ENCODE measurements around the gene CAMSAP3.

CAMSAP3 gene

DNA sequence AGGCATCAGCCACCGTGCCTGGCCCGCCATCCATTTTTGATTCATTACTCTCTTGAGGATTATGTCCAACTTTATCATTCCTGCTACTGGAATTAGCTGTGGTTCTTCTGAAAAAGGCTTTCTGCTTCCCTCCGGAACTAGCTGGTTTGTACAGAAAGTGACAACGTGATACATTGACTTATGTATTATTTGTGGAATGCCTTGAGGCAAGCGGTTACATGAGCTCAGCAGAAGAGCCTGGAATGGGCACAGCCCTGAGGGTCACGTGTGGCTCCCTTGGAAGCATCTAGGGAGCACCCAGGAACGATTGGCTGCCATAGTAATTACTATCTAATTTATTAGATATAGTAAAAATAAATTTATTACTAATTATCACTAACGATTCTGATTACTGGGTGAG is 58.7 kb downstream of the CAMSAP3 start:
- Histone ChIP-seq H3K36me3 (replicated peaks; ENCODE audit: insufficient read depth, low read length) (no peaks in the 10 kb centered on the region), H3K27me3 (replicated peaks; ENCODE audit: insufficient read depth, low read length) (peaks cover 61% of the 10 kb centered on the region), H3K9me2 (replicated peaks; ENCODE audit: insufficient read depth, low read length) (no peaks in the 10 kb centered on the region), H3K4me2 (ENCODE audit: low read depth, low read length) (no peak overlapping the region), H3F3A (ENCODE audit: insufficient read depth, low read length) (no peaks in the 10 kb centered on the region), H3K27ac (ENCODE audit: low read length) (no peak overlapping the region), H2AFZ (ENCODE audit: low read length) (no peak overlapping the region), H3K4me3 (ENCODE audit: low read length) (no peak overlapping the region), H3K9me3 (replicated peaks; ENCODE audit: insufficient read depth, low read length) (no peaks in the 10 kb centered on the region), H3K79me2 (ENCODE audit: low read length) (no peaks in the 10 kb centered on the region), H3K9ac (ENCODE audit: low read length) (no peak overlapping the region), H3K4me1 (ENCODE audit: low read length) (no peaks in the 10 kb centered on the region), H4K20me1 (ENCODE audit: insufficient read depth, low read length) (no peaks in the 10 kb centered on the region)
- DNase-seq: no peak
- no peak for TF ChIP-seq EZH2phosphoT487 (IDR thresholded peaks at IDR 0.05; ENCODE audit: low read length)
- TF ChIP-seq, protein P1, sequence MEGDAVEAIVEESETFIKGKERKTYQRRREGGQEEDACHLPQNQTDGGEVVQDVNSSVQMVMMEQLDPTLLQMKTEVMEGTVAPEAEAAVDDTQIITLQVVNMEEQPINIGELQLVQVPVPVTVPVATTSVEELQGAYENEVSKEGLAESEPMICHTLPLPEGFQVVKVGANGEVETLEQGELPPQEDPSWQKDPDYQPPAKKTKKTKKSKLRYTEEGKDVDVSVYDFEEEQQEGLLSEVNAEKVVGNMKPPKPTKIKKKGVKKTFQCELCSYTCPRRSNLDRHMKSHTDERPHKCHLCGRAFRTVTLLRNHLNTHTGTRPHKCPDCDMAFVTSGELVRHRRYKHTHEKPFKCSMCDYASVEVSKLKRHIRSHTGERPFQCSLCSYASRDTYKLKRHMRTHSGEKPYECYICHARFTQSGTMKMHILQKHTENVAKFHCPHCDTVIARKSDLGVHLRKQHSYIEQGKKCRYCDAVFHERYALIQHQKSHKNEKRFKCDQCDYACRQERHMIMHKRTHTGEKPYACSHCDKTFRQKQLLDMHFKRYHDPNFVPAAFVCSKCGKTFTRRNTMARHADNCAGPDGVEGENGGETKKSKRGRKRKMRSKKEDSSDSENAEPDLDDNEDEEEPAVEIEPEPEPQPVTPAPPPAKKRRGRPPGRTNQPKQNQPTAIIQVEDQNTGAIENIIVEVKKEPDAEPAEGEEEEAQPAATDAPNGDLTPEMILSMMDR (IDR thresholded peaks at IDR 0.05; ENCODE audit: low read length): no peak
- no peak for TF ChIP-seq EZH2 (optimal IDR thresholded peaks at IDR 0.05; ENCODE audit: low read depth, low read length)

DNA sequence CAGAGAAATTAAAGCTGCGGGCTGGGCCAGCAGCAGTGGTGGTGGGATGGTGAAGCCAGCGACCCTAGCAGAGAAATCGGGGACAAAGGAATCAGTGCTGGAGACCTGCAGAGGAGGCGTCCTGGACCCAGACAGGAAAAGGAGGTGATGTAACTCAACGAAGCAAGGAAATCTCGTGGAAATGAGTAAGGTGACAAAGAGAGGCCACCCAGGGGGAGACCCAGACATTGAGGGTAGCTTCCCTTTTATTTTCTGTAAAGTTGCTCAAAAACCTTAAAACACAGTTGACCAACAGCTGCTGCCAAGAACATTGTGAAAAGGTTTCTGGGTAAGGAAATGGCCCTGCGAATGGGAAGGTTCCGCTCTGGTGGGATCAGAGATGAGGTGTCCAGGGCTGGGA is 59.9 kb downstream of the CAMSAP3 start:
- TF ChIP-seq EZH2 (optimal IDR thresholded peaks at IDR 0.05; ENCODE audit: low read depth, low read length): no peak
- TF ChIP-seq, protein P1 (IDR thresholded peaks at IDR 0.05; ENCODE audit: low read length): no peak
- no peak for TF ChIP-seq EZH2phosphoT487 (IDR thresholded peaks at IDR 0.05; ENCODE audit: low read length)
- Histone ChIP-seq H4K20me1 (ENCODE audit: insufficient read depth, low read length) (no peaks in the 10 kb centered on the region), H3K4me1 (ENCODE audit: low read length) (no peaks in the 10 kb centered on the region), H3K9me3 (replicated peaks; ENCODE audit: insufficient read depth, low read length) (no peaks in the 10 kb centered on the region), H3K4me3 (ENCODE audit: low read length) (no peak overlapping the region), H3F3A (ENCODE audit: insufficient read depth, low read length) (no peaks in the 10 kb centered on the region), H3K9ac (ENCODE audit: low read length) (no peak overlapping the region), H3K9me2 (replicated peaks; ENCODE audit: insufficient read depth, low read length) (no peaks in the 10 kb centered on the region), H3K27ac (ENCODE audit: low read length) (no peak overlapping the region), H3K4me2 (ENCODE audit: low read depth, low read length) (no peak overlapping the region), H3K79me2 (ENCODE audit: low read length) (no peaks in the 10 kb centered on the region), H2AFZ (ENCODE audit: low read length) (no peak overlapping the region), H3K36me3 (replicated peaks; ENCODE audit: insufficient read depth, low read length) (no peaks in the 10 kb centered on the region), H3K27me3 (replicated peaks; ENCODE audit: insufficient read depth, low read length) (peaks cover 59% of the 10 kb centered on the region)
- no peak for DNase-seq

DNA sequence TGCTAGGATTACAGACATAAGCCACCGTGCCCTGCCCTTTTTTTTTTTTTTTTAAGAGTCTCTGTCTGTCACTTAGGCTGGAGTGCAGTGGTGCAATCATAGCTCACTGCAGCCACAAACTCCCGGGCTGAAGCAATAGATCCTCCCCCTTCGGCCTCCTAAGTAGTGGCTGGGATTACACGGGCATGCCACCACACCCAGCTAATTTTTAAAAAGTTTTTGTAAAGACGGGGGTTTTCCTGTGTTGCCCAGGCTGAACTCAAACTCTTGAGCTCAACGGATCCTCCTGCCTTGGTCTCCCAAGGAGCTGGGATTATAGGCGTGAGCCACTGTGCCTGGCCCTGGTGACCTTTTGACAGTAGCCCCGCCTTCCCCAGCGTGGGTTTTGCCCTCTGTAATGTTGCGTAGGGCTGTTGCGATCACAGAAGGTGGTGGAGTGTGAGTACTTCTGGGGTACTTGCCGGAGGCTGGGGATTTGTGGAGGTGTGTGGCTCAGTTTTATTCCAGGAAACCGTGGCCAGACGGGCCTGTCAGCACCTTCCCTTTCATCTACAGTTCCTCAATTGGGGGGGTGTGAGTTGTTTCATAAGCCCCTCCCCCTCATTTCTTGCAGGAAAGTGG is 61.6 kb downstream of the CAMSAP3 start:
- Histone ChIP-seq H3F3A (ENCODE audit: insufficient read depth, low read length) (no peaks in the 10 kb centered on the region), H3K27me3 (replicated peaks; ENCODE audit: insufficient read depth, low read length) (peaks cover 66% of the 10 kb centered on the region), H3K4me3 (ENCODE audit: low read length) (no peak overlapping the region), H3K9me3 (replicated peaks; ENCODE audit: insufficient read depth, low read length) (no peaks in the 10 kb centered on the region), H2AFZ (ENCODE audit: low read length) (no peak overlapping the region), H3K36me3 (replicated peaks; ENCODE audit: insufficient read depth, low read length) (no peaks in the 10 kb centered on the region), H3K27ac (ENCODE audit: low read length) (no peak overlapping the region), H3K4me2 (ENCODE audit: low read depth, low read length) (no peak overlapping the region), H3K9ac (ENCODE audit: low read length) (no peak overlapping the region), H3K4me1 (ENCODE audit: low read length) (no peaks in the 10 kb centered on the region), H4K20me1 (ENCODE audit: insufficient read depth, low read length) (no peaks in the 10 kb centered on the region), H3K79me2 (ENCODE audit: low read length) (no peaks in the 10 kb centered on the region), H3K9me2 (replicated peaks; ENCODE audit: insufficient read depth, low read length) (no peaks in the 10 kb centered on the region)
- DNase-seq: no peak
- TF ChIP-seq, protein P1 (IDR thresholded peaks at IDR 0.05; ENCODE audit: low read length): no peak
- TF ChIP-seq EZH2phosphoT487 (IDR thresholded peaks at IDR 0.05; ENCODE audit: low read length): no peak
- no peak for TF ChIP-seq EZH2 (optimal IDR thresholded peaks at IDR 0.05; ENCODE audit: low read depth, low read length)

Measured in MM.1S (cell line).